Tibial nerve (tissue), 4 donors: ENCODE data around the gene EPHB3. TPM values are rescaled to one million over a fixed set of nuclear protein-coding genes. Genes with fewer than 3 reads are reported as not detected.

Source experiments
- DNase-seq, 2 donors: peaks; one replicate each; pipeline ENCODE4 v3.0.0-alpha.2; 2019; ENCODE audit warnings: low spot score in 2 of 2
- H3K27ac ChIP-seq, 4 donors: fragments of 200-600 bp; sonication (generic) in 3 of 4; one replicate each; pipeline ENCODE4 v1.5.1; 2017 to 2019; ENCODE audit warnings: mild to moderate bottlenecking in 1 of 4
- H3K27me3 ChIP-seq, 2 donors: fragments of 200-600 bp; sonication (generic) in 1 of 2; one replicate each; pipeline versions ENCODE4 v1.5.1 to v1.6.0; 2017 to 2019
- H3K36me3 ChIP-seq, 3 donors: fragments of 200-600 bp; sonication (generic); one replicate each; pipeline ENCODE4 v1.5.1; 2018 to 2019
- H3K4me1 ChIP-seq, 4 donors: fragments of 200-600 bp; sonication (generic) in 3 of 4; one replicate each; pipeline ENCODE4 v1.5.1; 2017 to 2019
- H3K4me3 ChIP-seq, 4 donors: fragments of 200-600 bp; sonication (generic) in 3 of 4; one replicate each; pipeline ENCODE4 v1.5.1; 2017 to 2019; ENCODE audit warnings: mild to moderate bottlenecking in 1 of 4, moderate library complexity in 1 of 4
- H3K9me3 ChIP-seq, 4 donors: fragments of 200-600 bp; sonication (generic) in 3 of 4; one replicate each; pipeline ENCODE4 v1.5.1; 2017 to 2019
- CTCF ChIP-seq, 5 experiments: fragments of 200-600 bp in 3 of 5; fragments of 450-650 bp in 2 of 5; sonication (generic) in 3 of 5; IDR thresholded peaks; one replicate each; pipeline ENCODE4 v1.5.1; 2016 to 2019; ENCODE audit warnings: antibody characterized with exemption in 5 of 5, mild to moderate bottlenecking in 3 of 5, moderate library complexity in 2 of 5
- EP300 ChIP-seq, 2 donors: sonication (generic); formaldehyde crosslinking; IDR thresholded peaks; one replicate each; pipeline ENCODE4 v1.6.1; 2017; ENCODE audit warnings: antibody characterized with exemption in 2 of 2, mild to moderate bottlenecking in 1 of 2
- POLR2A ChIP-seq, 2 donors: fragments of 450-650 bp; IDR thresholded peaks; one replicate each; pipeline ENCODE4 v1.6.1; 2017; ENCODE audit warnings: antibody characterized with exemption in 2 of 2, mild to moderate bottlenecking in 2 of 2, moderate library complexity in 2 of 2
- WGBS, 2 donors: methylation state at CpG; one replicate each; pipeline ENCODE4 v1.1.5; 2018; 5-methylcytosine and 5-hydroxymethylcytosine counted together
- total RNA-seq, 4 donors: library from RNA; depleted of rRNA; stranded (reverse); fragments of >200 nt; gene quantifications; one replicate each; pipeline ENCODE4 v1.1.0, GENCODE V29; 2016

The EPHB3 gene
- total RNA-seq, 4 donors from 2014 or later, result 4.8 to 13.8 (median 5.9) TPM

GRCh38 chr3:184554461-184554860 lies 7.1 kb upstream of the EPHB3 start:
- peaks cover 0 to 7% (median 0%) of the 10 kb centered on the region in 4 donors for H3K4me1 ChIP-seq
- no peak overlapping the region for H3K27ac ChIP-seq
- no peak overlapping the region for H3K4me3 ChIP-seq
- WGBS, 2 donors, result 79 to 80% methylated on average over 5 of the region's 5 CpGs
- H3K27me3 ChIP-seq, result no peaks in the 10 kb centered on the region
- no peaks in the 10 kb centered on the region for H3K9me3 ChIP-seq
- no peaks in the 10 kb centered on the region for H3K36me3 ChIP-seq
- TF ChIP-seq EP300 (IDR thresholded peaks at IDR 0.05) (no peak), POLR2A (IDR thresholded peaks at IDR 0.05) (no peak), CTCF (IDR thresholded peaks at IDR 0.05) (no peak)
- DNase-seq, result no peak

- DNase-seq, result no peak
- Histone ChIP-seq H3K4me1 (peaks cover 0 to 9% (median 3%) of the 10 kb centered on the region in 4 donors), H3K27ac (no peak overlapping the region), H3K36me3 (no peaks in the 10 kb centered on the region), H3K4me3 (no peak overlapping the region), H3K9me3 (no peaks in the 10 kb centered on the region), H3K27me3 (no peaks in the 10 kb centered on the region)
- 70 to 78% methylated on average over 13 to 14 of the region's 15 CpGs for WGBS, 2 donors
- TF ChIP-seq CTCF (IDR thresholded peaks at IDR 0.05), result no peak
- no peak for TF ChIP-seq POLR2A (IDR thresholded peaks at IDR 0.05)
- TF ChIP-seq EP300 (IDR thresholded peaks at IDR 0.05), result no peak
These were observed 4.8 kb upstream of the EPHB3 start for GRCh38 chr3:184556582-184557347.

GRCh38 chr3:184557348-184557950 lies 4.1 kb upstream of the EPHB3 start:
- H3K4me3 ChIP-seq, result no peak overlapping the region
- TF ChIP-seq CTCF (IDR thresholded peaks at IDR 0.05), result no peak
- TF ChIP-seq EP300 (IDR thresholded peaks at IDR 0.05), result no peak
- no peak for TF ChIP-seq POLR2A (IDR thresholded peaks at IDR 0.05)

GRCh38 chr3:184558726-184559125 lies 2.9 kb upstream of the EPHB3 start:
- H3K27ac ChIP-seq, result no peak overlapping the region
- no peaks in the 10 kb centered on the region for H3K27me3 ChIP-seq
- DNase-seq, result no peak
- 68 to 75% methylated on average over 6 of the region's 6 CpGs for WGBS, 2 donors
- no peaks in the 10 kb centered on the region for H3K36me3 ChIP-seq
- peaks cover 0 to 22% (median 7%) of the 10 kb centered on the region in 4 donors for H3K4me1 ChIP-seq
- no peaks in the 10 kb centered on the region for H3K9me3 ChIP-seq
- no peak overlapping the region for H3K4me3 ChIP-seq
- TF ChIP-seq CTCF (IDR thresholded peaks at IDR 0.05), result no peak
- no peak for TF ChIP-seq EP300 (IDR thresholded peaks at IDR 0.05)
- TF ChIP-seq POLR2A (IDR thresholded peaks at IDR 0.05), result no peak

More at GRCh38 chr3:184557348-184557950, 4.1 kb upstream of the EPHB3 start:
- Histone ChIP-seq H3K27ac (no peak overlapping the region), H3K9me3 (no peaks in the 10 kb centered on the region), H3K27me3 (no peaks in the 10 kb centered on the region), H3K4me1 (peaks cover 0 to 11% (median 3%) of the 10 kb centered on the region in 4 donors), H3K36me3 (no peaks in the 10 kb centered on the region)
- WGBS, 2 donors, result 76 to 84% methylated on average over 7 of the region's 7 CpGs
- DNase-seq, result no peak

- no peak overlapping the region for H3K27ac ChIP-seq
- H3K9me3 ChIP-seq, result no peaks in the 10 kb centered on the region
- 81 to 85% methylated on average over 11 of the region's 11 CpGs for WGBS, 2 donors
- TF ChIP-seq POLR2A (IDR thresholded peaks at IDR 0.05) (no peak), CTCF (IDR thresholded peaks at IDR 0.05) (no peak), EP300 (IDR thresholded peaks at IDR 0.05) (no peak)
- H3K36me3 ChIP-seq, result no peaks in the 10 kb centered on the region
- peaks cover 0 to 28% (median 12%) of the 10 kb centered on the region in 4 donors for H3K4me1 ChIP-seq
- H3K27me3 ChIP-seq, result no peaks in the 10 kb centered on the region
- no peak for DNase-seq
- no peak overlapping the region for H3K4me3 ChIP-seq
These were observed 2.2 kb upstream of the EPHB3 start for GRCh38 chr3:184559336-184559735.
